Eye (tissue), 1 donor: ENCODE data around the gene ZNF821.
A peak's percentile ranks its signal among the peaks of the same experiment; 100 is the strongest.
"Not testable (repeated sequence)": the region's sequence is repeated elsewhere in the genome, so short reads cannot be mapped to it uniquely, and the experiment has no call there.

Experiments used
- DNase-seq: peaks from one replicate; pipeline ENCODE4 v3.0.0-alpha.2; 2015

The ZNF821 gene, protein sequence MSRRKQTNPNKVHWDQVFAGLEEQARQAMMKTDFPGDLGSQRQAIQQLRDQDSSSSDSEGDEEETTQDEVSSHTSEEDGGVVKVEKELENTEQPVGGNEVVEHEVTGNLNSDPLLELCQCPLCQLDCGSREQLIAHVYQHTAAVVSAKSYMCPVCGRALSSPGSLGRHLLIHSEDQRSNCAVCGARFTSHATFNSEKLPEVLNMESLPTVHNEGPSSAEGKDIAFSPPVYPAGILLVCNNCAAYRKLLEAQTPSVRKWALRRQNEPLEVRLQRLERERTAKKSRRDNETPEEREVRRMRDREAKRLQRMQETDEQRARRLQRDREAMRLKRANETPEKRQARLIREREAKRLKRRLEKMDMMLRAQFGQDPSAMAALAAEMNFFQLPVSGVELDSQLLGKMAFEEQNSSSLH

DNA sequence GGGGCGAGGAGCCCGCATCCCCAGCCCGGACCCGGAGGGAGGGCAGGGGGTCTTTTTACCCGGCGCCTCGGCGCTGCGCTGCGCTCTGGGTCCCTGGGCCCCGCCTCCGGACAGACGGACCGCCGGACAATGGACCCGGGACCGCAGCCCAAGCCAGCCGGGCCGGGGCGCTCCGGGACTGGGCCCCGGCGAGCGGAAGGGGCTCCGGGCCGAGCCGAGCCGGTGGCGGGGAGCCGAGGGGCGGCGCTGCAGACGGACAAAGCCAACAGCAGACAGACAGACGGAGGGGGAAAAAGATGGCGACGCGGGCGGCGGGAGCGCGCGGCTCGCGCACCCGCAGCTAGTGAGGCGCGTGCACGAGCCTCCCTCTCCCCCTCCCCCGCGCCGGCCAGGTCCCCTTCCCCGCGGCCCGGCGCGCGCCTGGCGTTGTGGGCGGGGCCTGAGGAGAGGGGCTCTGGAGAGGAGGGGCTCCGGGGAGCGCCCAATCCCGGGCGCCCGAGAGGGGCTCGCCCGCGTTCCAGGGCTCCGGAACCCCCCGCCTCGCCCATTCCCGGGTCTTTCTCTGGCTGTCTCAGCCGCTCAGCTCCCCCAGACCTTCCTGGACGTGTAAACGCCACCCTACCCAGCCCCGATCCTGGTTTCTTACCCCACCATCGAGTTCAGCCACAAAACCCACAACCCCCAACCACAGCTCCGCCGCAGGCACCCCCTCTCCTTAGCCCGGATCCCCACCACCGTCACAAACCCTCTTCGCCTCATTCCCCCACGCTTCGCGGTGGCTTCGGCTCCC lies at the start of gene ZNF821:
TSS of gene ZNF821 (minus strand) at position 334 of the 790 bp plus-strand sequence. CDS start 4,236 bp downstream, outside the sequence.
- peak; percentile 97 for DNase-seq

DNA sequence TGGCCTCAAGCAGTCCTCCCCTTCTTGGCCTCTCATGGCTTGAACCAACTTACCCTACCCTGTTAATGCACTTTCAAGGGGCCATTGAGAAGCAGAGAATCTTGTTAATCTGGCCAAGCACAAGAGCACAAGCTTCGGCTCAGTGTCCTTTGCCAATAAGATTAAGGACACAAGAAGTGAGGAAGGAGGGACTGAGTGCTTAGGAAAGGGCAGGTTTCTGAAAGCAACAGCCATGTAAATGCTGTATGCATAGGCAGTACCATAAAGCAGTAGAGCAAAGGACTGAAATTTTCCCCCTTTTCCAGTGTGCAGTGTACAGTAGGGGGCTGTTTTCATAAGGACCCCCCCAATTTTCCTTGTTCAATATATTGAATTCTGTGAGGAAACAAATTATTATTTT lies 49.0 kb upstream of the ZNF821 start:
- no peak for DNase-seq

DNA sequence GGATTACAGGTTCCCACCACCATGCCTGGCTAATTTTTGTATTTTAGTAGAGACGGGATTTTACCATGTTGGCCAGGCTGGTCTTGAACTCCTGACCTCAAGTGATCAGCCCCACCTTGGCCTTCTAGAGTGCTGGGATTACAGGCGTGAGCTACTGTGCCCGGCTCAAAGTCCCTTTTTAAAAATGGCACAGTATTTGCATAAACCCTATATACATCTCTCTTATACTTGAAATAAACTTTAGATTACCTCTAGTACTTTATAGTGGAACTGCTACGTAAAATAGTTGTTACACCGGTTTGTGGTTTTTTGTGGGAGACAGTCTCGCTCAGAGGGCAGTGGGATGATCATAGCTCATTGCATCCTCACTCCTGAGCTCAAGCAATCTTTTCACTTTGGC lies 47.6 kb upstream of the ZNF821 start:
- DNase-seq: no peak

DNA sequence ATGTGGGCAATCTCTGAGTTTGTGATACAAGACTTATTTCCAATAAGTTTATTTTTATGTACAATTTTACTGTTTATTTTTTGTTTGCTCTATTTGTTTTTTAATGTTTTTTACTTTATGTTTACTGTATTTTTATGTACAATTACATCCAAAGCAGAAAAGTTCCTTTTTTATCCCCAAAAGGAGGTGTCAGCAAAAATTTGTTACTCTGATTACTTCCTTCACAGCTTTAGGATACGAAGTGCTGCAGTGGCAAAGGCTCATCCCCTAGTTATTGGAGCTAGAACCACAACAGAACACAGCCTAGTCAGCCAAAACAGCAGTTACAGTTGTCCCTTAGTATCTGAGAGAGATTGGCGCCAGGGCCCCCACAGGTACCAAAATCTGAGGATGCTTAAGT lies 47.0 kb upstream of the ZNF821 start:
- DNase-seq: no peak

DNA sequence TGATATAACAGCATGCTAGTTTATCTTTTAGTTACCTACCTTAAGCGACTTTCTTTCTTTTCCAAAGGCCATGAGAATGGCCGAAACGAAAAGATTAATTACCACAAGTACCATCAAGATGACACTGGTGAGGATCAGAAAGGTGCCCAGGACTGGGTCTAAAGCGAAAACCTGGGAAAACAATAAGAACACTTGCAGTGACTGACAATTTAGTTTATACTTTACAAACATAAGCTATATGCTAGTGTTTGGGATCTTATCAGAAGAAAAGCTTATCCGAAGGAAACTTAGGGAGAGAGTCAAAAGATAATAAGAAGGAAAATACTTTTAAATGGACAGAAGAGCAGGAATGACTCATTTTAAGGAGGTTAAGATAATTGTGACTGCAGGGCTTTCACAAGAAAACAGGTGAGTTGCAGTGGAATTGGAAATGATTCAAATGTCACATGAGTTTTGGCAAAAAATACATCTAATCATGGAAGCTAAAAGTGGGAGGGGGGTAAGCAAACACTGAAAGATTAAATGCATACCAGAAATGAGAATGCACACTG lies 46.1 kb upstream of the ZNF821 start:
- no peak for DNase-seq

DNA sequence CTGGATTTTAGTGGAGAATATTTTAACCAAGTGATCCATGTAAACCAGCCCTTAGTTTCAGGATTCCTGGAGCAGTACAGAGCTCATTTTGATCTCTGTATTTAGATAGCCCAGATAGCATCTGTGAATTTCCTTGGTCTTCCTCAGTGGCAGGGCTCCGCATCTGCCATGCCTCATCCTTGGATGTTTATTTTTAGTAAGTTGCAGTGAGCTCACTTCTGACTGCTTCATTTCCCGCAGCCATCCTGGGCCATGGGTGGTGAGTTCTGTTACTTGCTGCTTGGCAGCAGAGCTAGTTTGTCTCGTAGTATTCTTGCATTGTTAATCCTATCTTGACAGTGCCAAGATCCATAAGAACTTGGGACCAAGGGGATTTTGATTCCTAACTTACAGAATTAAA lies 45.1 kb upstream of the ZNF821 start:
- no peak for DNase-seq

DNA sequence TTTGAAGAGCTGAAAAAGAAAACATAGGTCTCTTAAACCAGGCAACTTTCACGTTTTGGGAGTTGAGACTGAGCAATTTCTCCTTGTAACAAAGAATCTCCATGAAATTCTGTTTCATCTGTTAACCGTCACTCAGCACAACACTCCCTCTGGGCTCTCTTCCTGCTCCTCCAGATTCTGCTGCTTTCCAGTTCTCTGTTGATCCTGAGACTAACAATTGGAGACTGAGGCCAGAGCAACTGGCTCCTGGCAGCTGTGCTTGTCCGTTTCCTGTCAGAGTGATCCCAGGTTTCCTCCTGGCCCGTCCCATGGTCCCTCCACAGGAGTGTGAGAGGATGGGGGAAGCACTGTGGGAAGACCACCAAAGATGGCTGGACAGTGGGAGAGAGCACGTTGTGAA lies 43.8 kb upstream of the ZNF821 start:
- DNase-seq: no peak

DNA sequence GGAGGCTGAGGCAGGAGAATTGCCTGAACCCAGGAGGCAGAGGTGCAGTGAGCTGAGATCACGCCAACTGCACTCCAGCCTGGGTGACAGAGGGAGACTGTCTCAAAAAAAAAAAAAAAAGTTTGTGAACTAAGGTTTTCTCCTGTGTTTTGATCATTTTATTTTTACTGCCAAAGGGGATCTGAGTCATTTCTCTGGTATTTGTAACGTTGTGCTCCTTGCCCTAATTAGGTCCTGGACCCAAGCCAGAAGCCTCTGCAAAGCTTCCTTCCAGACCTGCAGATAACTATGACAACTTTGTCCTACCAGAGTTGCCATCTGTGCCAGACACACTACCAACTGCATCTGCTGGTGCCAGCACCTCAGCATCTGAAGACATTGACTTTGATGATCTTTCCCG lies 43.4 kb upstream of the ZNF821 start:
- peak; percentile 54 for DNase-seq

DNA sequence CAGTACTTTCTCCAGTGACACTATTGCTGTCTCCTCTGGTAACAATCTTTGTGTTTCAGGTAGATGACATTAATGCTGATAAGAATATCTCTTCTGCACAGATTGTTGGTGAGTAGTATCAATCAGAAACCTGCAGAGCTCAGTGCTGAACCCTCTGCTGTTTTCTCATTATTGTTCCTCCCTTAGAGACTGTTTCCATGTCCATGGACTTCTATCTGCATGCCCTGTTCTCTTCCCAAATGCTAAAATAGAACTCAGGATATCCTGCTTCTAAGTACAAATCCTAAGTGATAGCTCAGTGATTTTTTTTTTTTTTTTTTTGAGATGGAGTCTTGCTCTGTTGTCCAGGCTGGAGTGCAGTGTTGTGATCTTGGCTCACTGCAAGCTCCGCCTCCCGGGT lies 40.7 kb upstream of the ZNF821 start:
- DNase-seq: no peak

DNA sequence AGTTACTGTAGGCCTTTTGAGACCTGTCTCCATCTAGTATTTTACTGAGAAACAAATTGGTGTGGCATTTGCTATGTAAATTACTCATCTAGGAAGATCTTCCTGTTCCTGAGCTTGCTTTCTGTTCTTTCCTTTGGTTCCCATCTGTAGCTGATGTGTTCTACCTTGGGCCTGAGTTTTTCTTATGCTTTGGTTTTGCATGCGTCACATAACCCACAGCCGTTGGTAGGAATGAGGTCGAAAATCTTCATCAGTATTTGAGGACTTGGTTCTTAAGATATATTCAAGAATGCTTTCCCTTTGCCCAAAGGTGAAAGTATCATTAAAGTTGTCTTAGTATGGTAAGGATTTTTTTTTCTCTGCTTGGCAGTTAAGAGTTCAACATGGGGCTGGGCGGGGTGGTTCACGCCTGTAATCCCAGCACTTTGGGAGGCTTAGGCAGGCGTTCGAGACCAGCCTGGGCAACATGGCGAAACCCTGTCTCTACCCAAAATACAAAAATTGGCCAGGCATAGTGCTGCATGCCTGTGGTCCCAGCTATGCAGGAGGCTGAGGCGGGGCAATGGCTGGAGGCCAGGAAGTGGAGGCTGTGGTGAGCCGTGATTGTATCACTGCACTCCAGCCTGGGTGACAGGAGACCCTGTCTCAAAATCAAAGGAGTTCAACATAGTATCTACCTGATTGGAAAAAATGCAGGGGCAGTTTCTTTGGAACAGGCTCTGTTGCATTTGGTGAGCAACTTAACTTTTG lies 40.1 kb upstream of the ZNF821 start:
- no peak for DNase-seq

DNA sequence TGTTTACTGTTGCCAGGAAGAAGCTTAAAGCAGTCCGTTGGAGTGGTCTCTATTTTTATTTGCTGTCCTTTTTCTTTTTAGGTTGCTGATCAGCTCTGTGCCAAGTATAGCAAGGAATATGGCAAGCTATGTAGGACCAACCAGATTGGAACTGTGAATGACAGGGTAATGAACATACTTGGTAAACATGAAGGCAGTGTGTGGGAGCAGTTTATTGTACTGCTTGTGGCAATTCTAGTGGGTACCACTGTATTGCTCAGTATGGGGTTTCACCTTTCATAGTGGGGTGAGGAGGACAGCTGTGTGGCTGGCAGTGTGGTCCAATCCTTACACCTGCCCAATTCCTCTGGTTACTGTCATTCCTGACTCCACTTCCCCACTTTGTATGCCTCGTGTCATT lies 36.7 kb upstream of the ZNF821 start:
- DNase-seq: no peak

DNA sequence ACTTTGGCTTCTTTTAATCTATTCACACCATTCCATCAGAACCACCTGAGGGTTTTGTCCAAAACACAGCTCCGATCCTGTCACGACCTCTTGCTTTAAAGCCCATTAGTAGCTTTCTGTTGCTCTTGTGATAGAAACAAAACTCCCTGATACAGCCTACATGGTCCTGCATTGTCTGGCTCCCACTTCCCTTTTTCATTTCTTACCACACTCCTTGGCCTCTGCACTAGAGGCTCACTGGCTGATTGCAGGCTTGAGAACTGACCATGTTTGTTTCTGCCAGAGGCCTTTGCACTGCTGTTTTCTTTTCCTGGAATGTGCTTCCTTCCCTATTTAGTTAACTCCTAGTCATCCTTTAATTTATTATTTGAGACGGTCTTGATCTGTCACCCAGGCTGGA lies 35.1 kb upstream of the ZNF821 start:
- DNase-seq: no peak

DNA sequence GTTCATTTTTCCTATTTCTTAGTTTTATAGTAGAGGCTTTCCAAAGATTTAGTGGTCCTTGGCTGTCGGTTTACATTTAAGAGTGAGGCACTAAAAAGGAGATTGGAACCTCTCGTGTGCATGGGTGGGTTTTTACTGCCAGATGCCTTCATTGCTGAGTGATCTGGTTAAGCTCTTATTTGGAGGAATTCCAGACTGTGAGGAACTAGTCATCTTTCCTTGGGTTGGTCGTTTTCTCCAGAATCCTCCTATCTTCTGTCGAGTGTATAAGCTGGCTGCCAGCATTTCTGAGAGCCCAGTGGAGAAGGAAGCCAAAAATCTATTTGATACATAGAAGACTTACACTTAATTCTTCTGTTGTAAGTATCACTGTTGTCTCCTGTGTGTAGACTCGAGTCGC lies 33.9 kb upstream of the ZNF821 start:
- no peak for DNase-seq

DNA sequence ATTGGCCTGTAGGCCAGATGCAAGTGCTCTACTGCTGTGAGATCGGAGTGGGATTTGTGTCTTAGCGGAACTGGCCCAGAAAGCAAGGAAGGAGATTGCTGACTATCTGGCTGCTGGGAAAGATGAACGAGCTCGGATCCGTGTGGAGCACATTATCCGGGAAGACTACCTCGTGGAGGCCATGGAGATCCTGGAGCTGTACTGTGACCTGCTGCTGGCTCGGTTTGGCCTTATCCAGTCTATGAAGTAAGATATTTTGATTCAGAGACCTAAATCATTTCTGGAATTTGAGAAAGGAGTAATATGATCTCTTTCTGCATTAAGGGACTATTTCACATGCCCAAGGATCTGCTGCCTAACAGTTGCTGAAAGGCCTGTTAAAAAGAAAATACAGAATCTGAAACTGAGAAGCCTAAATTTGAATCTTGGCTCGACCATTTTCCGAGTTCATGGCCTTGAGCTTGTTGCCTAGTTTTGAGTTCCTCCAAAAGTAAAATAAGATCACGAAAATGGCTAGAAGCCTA lies 32.5 kb upstream of the ZNF821 start:
- DNase-seq: no peak

DNA sequence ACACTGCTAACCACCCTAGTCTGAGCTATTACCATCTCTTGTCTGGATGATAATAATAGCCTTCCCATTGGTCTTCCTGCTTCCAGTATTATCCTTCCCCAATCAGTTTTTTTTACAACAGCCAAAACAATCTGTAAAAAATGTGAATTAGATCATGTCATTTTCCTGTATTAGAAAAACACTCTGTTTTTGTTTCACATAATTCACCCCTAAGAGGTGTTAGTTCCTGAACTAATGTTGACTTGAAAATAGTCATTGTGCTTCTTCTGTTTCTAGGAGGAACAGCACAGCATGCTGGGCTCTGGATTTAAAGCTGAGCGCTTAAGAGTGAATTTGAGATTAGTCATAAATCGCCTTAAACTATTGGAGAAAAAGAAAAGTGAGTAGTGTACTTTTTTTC lies 31.4 kb upstream of the ZNF821 start:
- DNase-seq: no peak

DNA sequence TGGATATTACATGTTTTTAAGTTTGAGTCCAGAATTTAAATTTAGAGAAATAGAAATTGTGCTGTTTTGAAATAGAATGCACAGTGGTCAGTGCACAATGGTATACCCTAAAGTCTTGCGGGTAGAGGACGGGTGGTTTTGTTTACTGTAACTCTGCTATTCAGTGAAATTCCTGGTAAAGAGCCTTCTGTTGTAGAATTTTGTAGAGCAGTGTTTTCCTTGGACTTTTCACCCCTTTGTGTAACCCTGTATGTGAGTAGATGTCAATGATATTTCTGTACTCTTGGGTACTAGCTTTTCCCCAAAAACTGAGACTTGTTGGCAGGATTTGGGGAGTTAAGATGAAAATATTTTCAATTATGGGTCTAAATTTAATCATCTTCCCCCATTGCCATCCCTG lies 30.8 kb upstream of the ZNF821 start:
- no peak for DNase-seq

DNA sequence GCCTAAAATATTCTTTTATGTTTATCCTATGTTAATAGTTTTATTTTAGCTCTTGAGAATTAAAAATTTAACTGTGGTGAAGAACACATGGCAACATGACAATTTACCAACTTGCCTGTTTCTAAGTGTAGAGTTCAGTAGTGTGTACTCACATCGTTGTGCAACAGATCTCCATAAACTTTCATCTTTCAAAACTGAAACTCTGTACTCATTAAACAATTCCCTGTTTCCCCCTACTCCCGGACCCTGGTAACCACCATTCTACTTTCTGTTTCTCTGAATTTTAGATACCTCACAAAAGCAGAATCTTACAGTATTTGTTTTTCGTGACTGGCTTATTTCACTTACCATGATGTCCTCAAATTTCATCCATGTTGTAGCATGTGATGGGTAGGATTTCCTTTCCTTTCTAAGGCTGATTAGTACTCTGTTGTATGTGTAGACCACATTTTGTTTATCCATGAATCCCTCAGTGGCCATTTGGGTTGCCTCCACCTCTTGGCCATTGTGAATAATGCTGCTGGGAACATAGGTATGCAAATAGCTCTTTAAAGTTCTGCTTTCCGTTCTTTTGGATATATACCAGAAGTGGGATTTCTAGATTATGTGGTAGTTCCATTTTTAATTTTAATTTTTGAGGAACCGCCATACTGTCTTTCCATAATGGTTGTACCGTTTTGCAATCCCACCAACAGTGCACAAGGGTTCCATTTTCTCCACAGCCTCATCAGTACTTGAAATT lies 28.7 kb upstream of the ZNF821 start:
- DNase-seq: no peak

DNA sequence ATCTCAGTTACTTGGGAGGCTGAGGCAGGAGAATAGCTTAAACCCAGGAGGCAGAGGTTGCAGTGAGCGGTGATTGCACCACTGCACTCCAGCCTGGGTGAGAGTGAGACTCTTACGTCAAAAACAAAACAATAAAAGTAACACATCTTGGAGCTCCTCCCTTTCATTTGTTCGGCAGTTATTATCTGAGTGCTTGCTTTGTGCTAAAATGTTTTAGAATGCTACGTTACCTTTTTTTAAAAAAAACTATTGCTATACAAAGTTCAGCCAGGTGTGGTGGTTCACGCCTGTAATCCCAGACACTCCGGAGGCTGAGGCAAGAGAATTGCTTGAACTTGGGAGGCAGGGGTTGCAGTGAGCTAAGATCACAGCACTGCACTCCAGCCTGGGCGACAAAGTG lies 27.1 kb upstream of the ZNF821 start:
- no peak for DNase-seq

DNA sequence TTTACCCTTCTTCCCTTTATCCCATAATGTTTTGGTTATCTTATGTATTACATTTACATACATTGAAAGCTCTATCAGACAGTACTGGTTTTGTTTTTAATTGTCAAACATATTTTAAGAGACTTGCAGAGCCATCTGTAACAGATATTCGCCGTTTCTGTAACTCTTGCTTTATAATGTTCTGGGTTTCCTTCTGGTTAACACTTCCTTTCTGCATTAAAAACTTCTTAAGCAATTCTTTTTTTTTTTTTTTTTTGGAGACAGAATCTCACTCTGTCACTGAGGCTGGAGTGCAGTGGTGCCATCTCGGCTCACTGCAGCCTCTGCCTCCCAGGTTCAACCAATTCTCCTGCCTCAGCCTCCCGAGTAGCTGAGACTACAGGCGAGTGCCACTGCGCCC lies 21.8 kb upstream of the ZNF821 start:
- not testable (repeated sequence) for DNase-seq

DNA sequence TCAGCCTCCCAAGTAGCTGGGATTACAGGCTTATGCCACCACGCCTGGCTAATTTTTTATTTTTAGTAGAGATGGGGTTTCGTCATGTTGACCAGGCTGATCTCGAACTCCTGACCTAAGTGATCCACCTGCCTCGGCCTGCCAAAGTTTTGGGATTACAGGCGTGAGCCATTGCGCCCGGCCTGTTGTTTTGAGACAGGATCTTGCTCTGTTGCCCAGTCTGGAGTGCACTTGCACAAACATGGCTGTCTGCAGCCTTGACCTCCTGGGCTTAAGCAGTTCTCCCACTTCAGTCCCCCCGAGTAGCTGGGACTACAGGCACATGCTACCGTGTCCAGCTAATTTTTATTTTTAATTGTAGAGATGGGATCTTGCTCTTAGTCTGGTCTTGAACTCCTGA lies 20.3 kb upstream of the ZNF821 start:
- no peak for DNase-seq

DNA sequence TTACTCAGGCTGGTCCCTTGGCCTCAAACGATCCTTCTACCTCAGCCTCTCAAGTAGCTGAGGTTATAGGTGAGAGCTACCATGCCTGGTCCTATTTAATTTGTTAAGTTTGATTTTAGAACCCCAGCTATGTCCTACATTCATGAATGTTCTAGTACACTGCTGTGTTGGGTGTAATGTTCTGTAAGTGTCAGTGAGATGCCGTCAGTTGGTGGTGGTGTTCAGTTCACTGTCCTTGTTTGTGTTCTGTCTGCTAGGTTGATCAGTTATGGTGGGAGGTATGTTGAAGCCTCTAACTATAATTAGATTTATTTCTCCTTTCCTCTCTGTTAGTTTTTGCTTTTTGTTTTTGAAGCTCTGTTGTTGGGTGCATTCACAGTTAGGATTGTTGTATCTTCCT lies 19.6 kb upstream of the ZNF821 start:
- DNase-seq: no peak

DNA sequence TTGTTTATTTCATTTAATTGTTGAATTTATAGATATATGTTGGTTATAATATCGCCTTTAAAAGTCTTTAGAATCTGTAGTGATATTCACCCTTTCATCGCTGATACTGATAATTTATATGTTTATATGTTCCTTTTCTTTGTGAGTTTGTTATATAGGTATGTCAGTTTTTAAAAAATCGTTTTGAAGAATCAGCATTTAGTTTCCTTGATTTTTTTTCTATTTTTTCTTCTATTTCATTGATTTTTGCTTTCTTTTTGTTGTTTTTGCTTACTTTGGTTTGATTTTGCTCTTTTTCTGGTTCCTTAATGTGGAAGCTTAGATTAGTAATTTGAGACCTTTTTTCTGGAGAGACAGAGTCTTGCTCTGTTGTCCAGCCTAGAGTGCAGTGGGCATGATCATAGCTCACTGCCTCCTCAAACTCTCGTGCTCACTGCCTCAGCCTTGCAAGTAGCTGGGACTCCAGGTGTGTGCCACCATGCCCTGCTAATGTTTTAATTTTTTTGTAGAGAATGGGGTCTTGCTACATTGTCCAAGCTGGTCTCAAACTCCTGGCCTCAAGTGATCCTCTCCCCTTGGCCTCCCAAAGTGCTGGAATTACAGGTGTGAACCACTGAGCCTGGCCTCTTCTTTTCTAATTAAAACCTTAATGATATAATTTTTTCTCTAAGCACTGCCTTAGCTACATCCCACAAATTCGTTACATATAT lies 18.8 kb upstream of the ZNF821 start:
- no peak for DNase-seq
